ENCODE data around the gene SRGAP2B. TPM values are rescaled to one million over a fixed set of nuclear protein-coding genes. Genes with fewer than 3 reads are reported as not detected.

The SRGAP2B gene
- 13.8 to 19.8 TPM (median 18.0 TPM) in 5 replicates for total RNA-seq (2022; extraction: Qiagen RNA extraction)

DNA sequence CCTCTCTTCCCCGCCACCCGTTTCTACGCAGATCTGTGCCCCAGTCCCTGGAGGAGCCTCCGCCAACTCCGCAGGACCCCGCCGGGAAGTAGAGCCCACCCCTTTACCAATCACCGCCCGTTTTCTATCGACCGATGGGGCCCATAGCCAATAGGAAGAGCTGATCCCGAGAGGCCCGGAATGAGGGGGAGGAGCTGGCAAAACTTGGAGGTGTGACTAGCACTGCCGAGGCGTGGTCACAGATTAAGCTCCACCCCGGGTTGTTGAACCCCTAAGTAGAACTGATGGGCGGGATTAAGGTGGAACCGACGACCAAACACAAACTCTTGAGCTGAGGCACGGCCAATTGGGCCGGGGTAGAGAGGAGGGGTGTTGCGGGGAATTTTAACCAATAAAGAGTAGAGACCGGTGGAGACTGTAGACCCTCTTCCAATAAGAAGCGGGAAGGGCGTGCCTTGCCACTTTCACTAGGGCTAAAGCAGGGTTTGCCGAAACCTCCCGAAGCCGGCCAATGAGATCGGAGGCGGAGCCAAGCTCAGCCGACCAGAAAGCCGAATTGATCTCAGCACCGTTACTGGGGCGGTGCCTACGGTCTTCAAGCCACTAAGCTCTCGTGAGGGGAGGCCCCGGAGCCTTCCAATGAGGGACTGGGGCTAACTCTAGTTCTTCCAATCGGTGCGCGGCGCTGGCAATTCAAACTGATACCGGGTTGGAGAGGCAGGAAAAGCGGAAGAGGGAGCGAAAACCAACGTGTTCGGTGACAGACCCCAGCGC, at the start of gene SRGAP2B, which contains the start of gene FAM72D:
Gene SRGAP2B, minus strand, starts transcription at position 45 of the 774 bp plus-strand sequence. CDS start 2,427 bp downstream, outside the sequence.
Gene FAM72D, plus strand, starts transcription at position 691 of the 774 bp plus-strand sequence. CDS start 874 bp downstream, outside the sequence.

Other genes with a start within 250 kb of the SRGAP2B start
- gene FAM72D, start 646 bp upstream of the SRGAP2B start, total RNA-seq (2022; extraction: Qiagen RNA extraction): 4.9 to 6.9 TPM (median 5.6 TPM) in 5 replicates
- not detected in 5 replicates for gene PPIAL4D, start 146.8 kb upstream of the SRGAP2B start, total RNA-seq (2022; extraction: Qiagen RNA extraction)

Measured in A549 treated with Mapracorat at 1 μM for 4 hours (cell line).